ENCODE data around the gene ZNF83. TPM values are rescaled to one million over a fixed set of nuclear protein-coding genes. Genes with fewer than 3 reads are reported as not detected.

ZNF83 gene
- total RNA-seq, 1 experiment from 2014 or later: 45.4 TPM

DNA sequence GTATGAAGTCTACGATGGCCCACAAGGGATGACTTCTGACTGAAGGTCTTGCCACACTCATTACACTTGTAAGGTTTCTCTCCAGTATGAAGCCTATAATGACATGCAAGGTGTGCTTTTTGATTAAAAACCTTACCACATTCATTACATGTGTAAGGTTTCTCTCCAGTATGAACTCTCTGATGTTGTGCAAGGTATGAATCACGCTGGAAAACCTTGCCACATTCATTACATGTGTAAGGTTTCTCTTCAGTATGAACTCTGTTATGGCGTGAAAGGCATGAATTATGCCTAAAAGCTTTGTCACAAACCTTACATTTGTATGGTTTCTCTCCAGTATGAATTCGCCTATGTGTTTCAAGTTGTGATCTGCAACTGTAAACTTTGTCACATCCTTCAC is 15.0 kb upstream of the ZNF83 start:
- ChIA-PET POLR2A (ENCODE audit: unreplicated experiment) (no interaction called here), CTCF (no interaction called here)
- H3K9me3 ChIP-seq (ENCODE audit: low read length): peaks cover 12% of the 10 kb centered on the region; the same call in 1 of the 2 replicates
- TF ChIP-seq, protein P1, sequence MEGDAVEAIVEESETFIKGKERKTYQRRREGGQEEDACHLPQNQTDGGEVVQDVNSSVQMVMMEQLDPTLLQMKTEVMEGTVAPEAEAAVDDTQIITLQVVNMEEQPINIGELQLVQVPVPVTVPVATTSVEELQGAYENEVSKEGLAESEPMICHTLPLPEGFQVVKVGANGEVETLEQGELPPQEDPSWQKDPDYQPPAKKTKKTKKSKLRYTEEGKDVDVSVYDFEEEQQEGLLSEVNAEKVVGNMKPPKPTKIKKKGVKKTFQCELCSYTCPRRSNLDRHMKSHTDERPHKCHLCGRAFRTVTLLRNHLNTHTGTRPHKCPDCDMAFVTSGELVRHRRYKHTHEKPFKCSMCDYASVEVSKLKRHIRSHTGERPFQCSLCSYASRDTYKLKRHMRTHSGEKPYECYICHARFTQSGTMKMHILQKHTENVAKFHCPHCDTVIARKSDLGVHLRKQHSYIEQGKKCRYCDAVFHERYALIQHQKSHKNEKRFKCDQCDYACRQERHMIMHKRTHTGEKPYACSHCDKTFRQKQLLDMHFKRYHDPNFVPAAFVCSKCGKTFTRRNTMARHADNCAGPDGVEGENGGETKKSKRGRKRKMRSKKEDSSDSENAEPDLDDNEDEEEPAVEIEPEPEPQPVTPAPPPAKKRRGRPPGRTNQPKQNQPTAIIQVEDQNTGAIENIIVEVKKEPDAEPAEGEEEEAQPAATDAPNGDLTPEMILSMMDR (conservative IDR thresholded peaks at IDR 0.05; ENCODE audit: low read depth, low read length): no peak
- TF ChIP-seq EZH2phosphoT487 (IDR thresholded peaks at IDR 0.05; ENCODE audit: borderline replicate concordance, low read length) (no peak), EZH2 (IDR thresholded peaks at IDR 0.05; ENCODE audit: low read length, unreplicated experiment) (no peak)
- no peaks in the 10 kb centered on the region for H3K9me2 ChIP-seq (replicated peaks; ENCODE audit: low read length)
- H3K9ac ChIP-seq (ENCODE audit: low read length): no peak overlapping the region
- H4K20me1 ChIP-seq (ENCODE audit: low read length): no peaks in the 10 kb centered on the region
- H3K4me1 ChIP-seq (ENCODE audit: insufficient read depth, low read length): no peaks in the 10 kb centered on the region
- no peak overlapping the region for H3K27ac ChIP-seq (ENCODE audit: low read length)
- H3K4me3 ChIP-seq (ENCODE audit: low read length): no peak overlapping the region
- no peaks in the 10 kb centered on the region for H3K79me2 ChIP-seq (ENCODE audit: low read length)
- no peak overlapping the region for H2AFZ ChIP-seq (ENCODE audit: low read length)
- H3K27me3 ChIP-seq (ENCODE audit: low read length): no peaks in the 10 kb centered on the region
- H3K36me3 ChIP-seq (ENCODE audit: low read depth, low read length): peaks cover 87% of the 10 kb centered on the region
- H3F3A ChIP-seq (ENCODE audit: low read length, unreplicated experiment): no peaks in the 10 kb centered on the region
- intact Hi-C loops (cut with micrococcal nuclease): no loop called here
- H3K4me2 ChIP-seq (ENCODE audit: low read length): no peak overlapping the region
- DNase-seq (no peak), ATAC-seq (no peak)
- BruUV-seq (replicated peaks): no TSS peak

DNA sequence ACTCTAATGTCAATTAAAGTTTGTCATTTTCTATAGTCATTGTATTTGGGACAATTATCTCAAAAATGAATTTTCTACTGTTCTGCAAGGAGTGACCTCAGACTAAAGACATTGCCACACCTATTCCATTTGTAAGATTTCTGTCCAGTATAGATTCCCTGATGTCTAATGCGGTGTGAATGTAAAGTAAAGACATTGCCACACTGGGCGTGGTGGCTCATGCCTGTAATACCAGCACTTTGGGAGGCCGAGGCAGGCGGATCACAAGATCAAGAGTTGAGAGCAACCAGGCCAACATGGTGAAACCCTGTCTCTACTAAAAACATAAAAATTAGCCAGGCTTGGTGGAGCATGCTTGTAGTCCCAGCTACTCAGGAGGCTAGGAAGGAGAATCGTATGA is 13.8 kb upstream of the ZNF83 start:
- H3K4me2 ChIP-seq (ENCODE audit: low read length): no peak overlapping the region
- no peaks in the 10 kb centered on the region for H3K9me2 ChIP-seq (replicated peaks; ENCODE audit: low read length)
- no peaks in the 10 kb centered on the region for H4K20me1 ChIP-seq (ENCODE audit: low read length)
- H3K79me2 ChIP-seq (ENCODE audit: low read length): no peaks in the 10 kb centered on the region
- CTCF ChIA-PET: no interaction called here
- TF ChIP-seq, protein P1 (conservative IDR thresholded peaks at IDR 0.05; ENCODE audit: low read depth, low read length): no peak
- TF ChIP-seq EZH2phosphoT487 (IDR thresholded peaks at IDR 0.05; ENCODE audit: borderline replicate concordance, low read length) (no peak), EZH2 (IDR thresholded peaks at IDR 0.05; ENCODE audit: low read length, unreplicated experiment) (no peak)
- no peak overlapping the region for H2AFZ ChIP-seq (ENCODE audit: low read length)
- intact Hi-C loops (cut with micrococcal nuclease): no loop called here
- H3K27me3 ChIP-seq (ENCODE audit: low read length): no peaks in the 10 kb centered on the region
- DNase-seq (no peak), ATAC-seq (no peak)
- no peak overlapping the region for H3K4me3 ChIP-seq (ENCODE audit: low read length)
- no peaks in the 10 kb centered on the region for H3F3A ChIP-seq (ENCODE audit: low read length, unreplicated experiment)
- H3K27ac ChIP-seq (ENCODE audit: low read length): no peak overlapping the region
- H3K9me3 ChIP-seq (ENCODE audit: low read length): peaks cover 17% of the 10 kb centered on the region; the same call in 1 of the 2 replicates
- peaks cover 89% of the 10 kb centered on the region for H3K36me3 ChIP-seq (ENCODE audit: low read depth, low read length)
- BruUV-seq (replicated peaks): no TSS peak
- H3K9ac ChIP-seq (ENCODE audit: low read length): no peak overlapping the region
- H3K4me1 ChIP-seq (ENCODE audit: insufficient read depth, low read length): no peaks in the 10 kb centered on the region
- POLR2A ChIA-PET (ENCODE audit: unreplicated experiment): no interaction called here

DNA sequence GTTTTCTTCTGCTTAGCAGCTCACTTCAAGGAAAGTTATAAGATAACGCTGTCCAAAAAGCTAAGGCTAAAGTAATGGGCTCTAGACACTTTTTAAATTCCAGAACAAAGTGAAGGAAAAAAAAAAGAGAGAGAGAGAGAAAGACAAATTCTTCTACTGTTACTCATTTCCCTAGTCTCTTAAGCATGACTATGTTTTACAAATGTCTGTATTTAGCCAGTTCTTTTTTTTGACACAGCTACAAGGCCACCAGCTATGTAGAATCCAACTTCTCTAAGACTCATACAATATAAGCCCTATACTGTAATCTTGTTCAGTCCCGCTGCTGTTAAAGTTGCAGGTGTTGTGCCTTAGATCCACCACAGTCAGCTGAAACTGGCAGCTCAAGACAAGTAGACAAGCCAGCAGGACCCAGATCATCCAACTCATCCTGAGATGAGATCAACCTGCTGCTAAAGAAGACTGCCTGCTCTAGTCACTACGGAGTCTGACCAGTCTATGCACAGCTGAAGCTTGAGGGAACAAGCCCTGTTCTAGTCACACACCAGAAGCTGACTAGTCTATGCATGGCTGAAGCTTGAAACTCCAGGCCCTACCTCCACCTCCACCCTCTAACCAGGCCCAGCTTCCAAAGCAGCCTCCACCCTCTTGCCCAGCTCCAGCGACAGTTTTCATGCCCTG is 10.3 kb upstream of the ZNF83 start:
- TSS peak; percentile 1 for BruUV-seq (replicated peaks)
- H3K4me3 ChIP-seq (ENCODE audit: low read length): no peak overlapping the region
- no peaks in the 10 kb centered on the region for H3K9me2 ChIP-seq (replicated peaks; ENCODE audit: low read length)
- DNase-seq (no peak), ATAC-seq (no peak)
- no peaks in the 10 kb centered on the region for H3K4me1 ChIP-seq (ENCODE audit: insufficient read depth, low read length)
- CTCF ChIA-PET: interaction anchor here (0.7 kb wide), 1 partner anchor 38 kb away, joined by 6 read pairs; no protein-coding TSS in a partner anchor
- TF ChIP-seq EZH2 (IDR thresholded peaks at IDR 0.05; ENCODE audit: low read length, unreplicated experiment): no peak
- no peak for TF ChIP-seq EZH2phosphoT487 (IDR thresholded peaks at IDR 0.05; ENCODE audit: borderline replicate concordance, low read length)
- TF ChIP-seq, protein P1 (conservative IDR thresholded peaks at IDR 0.05; ENCODE audit: low read depth, low read length): no peak
- intact Hi-C loops (cut with micrococcal nuclease): no loop called here
- H3K9ac ChIP-seq (ENCODE audit: low read length): no peak overlapping the region
- peaks cover 17% of the 10 kb centered on the region; the same call in 1 of the 2 replicates for H3K9me3 ChIP-seq (ENCODE audit: low read length)
- no peak overlapping the region for H3K27ac ChIP-seq (ENCODE audit: low read length)
- peaks cover 57% of the 10 kb centered on the region for H3K36me3 ChIP-seq (ENCODE audit: low read depth, low read length)
- no peak overlapping the region for H2AFZ ChIP-seq (ENCODE audit: low read length)
- H3F3A ChIP-seq (ENCODE audit: low read length, unreplicated experiment): no peaks in the 10 kb centered on the region
- H3K27me3 ChIP-seq (ENCODE audit: low read length): no peaks in the 10 kb centered on the region
- H4K20me1 ChIP-seq (ENCODE audit: low read length): no peaks in the 10 kb centered on the region
- no peak overlapping the region for H3K4me2 ChIP-seq (ENCODE audit: low read length)
- POLR2A ChIA-PET (ENCODE audit: unreplicated experiment): no interaction called here
- H3K79me2 ChIP-seq (ENCODE audit: low read length): no peaks in the 10 kb centered on the region

Measured in PC-3 (cell line).